ENCODE results near the gene C17orf50. TPM values are rescaled to one million over a fixed set of nuclear protein-coding genes. Genes with fewer than 3 reads are reported as not detected.

The C17orf50 gene
- polyA plus RNA-seq, 1 donor (not counting 4 experiments of a cell fraction or from before 2014, with no cell fraction given) = not detected

DNA sequence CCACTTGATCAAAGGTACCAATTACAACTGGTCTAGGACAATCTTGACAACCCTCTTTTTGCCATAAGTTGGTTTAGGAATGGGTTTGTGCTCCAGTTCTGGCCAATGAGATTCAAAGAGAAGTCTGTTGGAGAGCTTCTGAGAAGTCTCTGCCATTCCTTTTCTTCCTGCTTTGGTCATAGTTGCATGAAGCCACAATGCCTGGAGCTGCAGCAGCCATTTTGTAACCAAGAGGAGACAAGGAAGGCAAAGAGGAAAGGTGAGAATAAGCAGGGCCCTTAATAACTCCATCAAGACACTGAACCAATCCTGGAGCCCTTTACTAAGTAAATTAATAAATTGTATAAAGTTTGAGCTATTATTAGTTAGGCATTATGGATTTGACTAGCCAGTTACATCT is 3.4 kb upstream of the C17orf50 start:
- H3K4me2 ChIP-seq (ENCODE audit: control insufficient read depth, extremely low read depth, insufficient read depth, low read depth, low read length) = no peak overlapping the region
- H3K27ac ChIP-seq (ENCODE audit: control insufficient read depth, insufficient read depth, low read length) = no peak overlapping the region
- H3K36me3 ChIP-seq (ENCODE audit: control insufficient read depth in 2 of 2, extremely low read depth in 1 of 2, insufficient read depth in 2 of 2, low read length in 2 of 2) = no peaks in the 10 kb centered on the region
- H2AFZ ChIP-seq (ENCODE audit: control insufficient read depth, low read length) = no peak overlapping the region
- dilution Hi-C loops (cut with MboI; ENCODE audit: extremely low pct_ligation_motif_present, low sequenced_read_pairs) = no loop called here
- no peaks in the 10 kb centered on the region for H3K9me1 ChIP-seq (ENCODE audit: control insufficient read depth, extremely low read depth, insufficient read depth, low read length)
- H3K4me1 ChIP-seq (ENCODE audit: control insufficient read depth, extremely low read depth, insufficient read depth, low read length) = no peaks in the 10 kb centered on the region
- H3K4me3 ChIP-seq (ENCODE audit: control insufficient read depth in 2 of 3, extremely low read depth in 1 of 3, insufficient read depth in 2 of 3, low read depth in 1 of 3, low read length in 3 of 3) = no peak overlapping the region
- no peaks in the 10 kb centered on the region for H3K9me3 ChIP-seq (ENCODE audit: control insufficient read depth, low read depth, low read length)
- TF ChIP-seq, protein P1, sequence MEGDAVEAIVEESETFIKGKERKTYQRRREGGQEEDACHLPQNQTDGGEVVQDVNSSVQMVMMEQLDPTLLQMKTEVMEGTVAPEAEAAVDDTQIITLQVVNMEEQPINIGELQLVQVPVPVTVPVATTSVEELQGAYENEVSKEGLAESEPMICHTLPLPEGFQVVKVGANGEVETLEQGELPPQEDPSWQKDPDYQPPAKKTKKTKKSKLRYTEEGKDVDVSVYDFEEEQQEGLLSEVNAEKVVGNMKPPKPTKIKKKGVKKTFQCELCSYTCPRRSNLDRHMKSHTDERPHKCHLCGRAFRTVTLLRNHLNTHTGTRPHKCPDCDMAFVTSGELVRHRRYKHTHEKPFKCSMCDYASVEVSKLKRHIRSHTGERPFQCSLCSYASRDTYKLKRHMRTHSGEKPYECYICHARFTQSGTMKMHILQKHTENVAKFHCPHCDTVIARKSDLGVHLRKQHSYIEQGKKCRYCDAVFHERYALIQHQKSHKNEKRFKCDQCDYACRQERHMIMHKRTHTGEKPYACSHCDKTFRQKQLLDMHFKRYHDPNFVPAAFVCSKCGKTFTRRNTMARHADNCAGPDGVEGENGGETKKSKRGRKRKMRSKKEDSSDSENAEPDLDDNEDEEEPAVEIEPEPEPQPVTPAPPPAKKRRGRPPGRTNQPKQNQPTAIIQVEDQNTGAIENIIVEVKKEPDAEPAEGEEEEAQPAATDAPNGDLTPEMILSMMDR (optimal IDR thresholded peaks at IDR 0.05 in 1 of 3, IDR thresholded peaks at IDR 0.05 in 1 of 3, conservative IDR thresholded peaks at IDR 0.05 in 1 of 3; ENCODE audit: extremely low read depth in 1 of 3, insufficient read depth in 2 of 3, low read length in 3 of 3) = no peak
- TF ChIP-seq EZH2 (IDR thresholded peaks at IDR 0.05; ENCODE audit: low read length) = no peak
- DNase-seq (ENCODE audit: low read depth, low spot score) (no peak), FAIRE-seq (no peak)
- no peaks in the 10 kb centered on the region for H3K27me3 ChIP-seq (ENCODE audit: control insufficient read depth, extremely low read depth, insufficient read depth, low read length)
- H3K79me2 ChIP-seq (ENCODE audit: control insufficient read depth, insufficient read depth, low read length) = no peaks in the 10 kb centered on the region
- H4K20me1 ChIP-seq (ENCODE audit: control insufficient read depth, extremely low read depth, insufficient read depth, low read length) = no peaks in the 10 kb centered on the region
- H3K9ac ChIP-seq (ENCODE audit: control insufficient read depth, extremely low read depth, insufficient read depth, low read length) = no peak overlapping the region

DNA sequence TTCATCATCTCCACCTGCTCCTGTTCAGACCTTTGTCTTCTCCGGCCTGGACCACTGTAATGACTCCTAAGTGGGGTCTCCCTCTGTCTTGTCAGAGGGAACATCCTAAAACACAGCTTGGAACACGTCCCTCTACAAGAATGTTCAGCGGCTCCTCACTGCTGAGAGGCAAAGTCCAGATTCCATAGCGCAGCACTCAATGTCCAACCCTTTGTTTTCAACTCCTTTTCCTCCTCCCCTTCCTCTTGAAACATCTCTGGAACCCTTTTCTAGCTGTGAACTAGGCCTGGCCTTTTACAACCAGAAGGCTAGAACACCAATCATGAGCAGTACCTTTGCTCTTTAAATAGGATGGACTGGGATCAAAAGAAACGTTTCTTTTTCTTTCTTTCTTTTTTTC is 914 bp downstream of the C17orf50 start:
- Histone ChIP-seq H2AFZ (ENCODE audit: control insufficient read depth, low read length) (no peak overlapping the region), H4K20me1 (ENCODE audit: control insufficient read depth, extremely low read depth, insufficient read depth, low read length) (no peaks in the 10 kb centered on the region), H3K4me2 (ENCODE audit: control insufficient read depth, extremely low read depth, insufficient read depth, low read depth, low read length) (no peak overlapping the region), H3K9me3 (ENCODE audit: control insufficient read depth, low read depth, low read length) (no peaks in the 10 kb centered on the region), H3K9me1 (ENCODE audit: control insufficient read depth, extremely low read depth, insufficient read depth, low read length) (no peaks in the 10 kb centered on the region), H3K9ac (ENCODE audit: control insufficient read depth, extremely low read depth, insufficient read depth, low read length) (no peak overlapping the region), H3K79me2 (ENCODE audit: control insufficient read depth, insufficient read depth, low read length) (no peaks in the 10 kb centered on the region), H3K27me3 (ENCODE audit: control insufficient read depth, extremely low read depth, insufficient read depth, low read length) (no peaks in the 10 kb centered on the region), H3K27ac (ENCODE audit: control insufficient read depth, insufficient read depth, low read length) (no peak overlapping the region), H3K4me1 (ENCODE audit: control insufficient read depth, extremely low read depth, insufficient read depth, low read length) (peaks cover 6% of the 10 kb centered on the region), H3K36me3 (ENCODE audit: control insufficient read depth in 2 of 2, extremely low read depth in 1 of 2, insufficient read depth in 2 of 2, low read length in 2 of 2) (no peaks in the 10 kb centered on the region), H3K4me3 (ENCODE audit: control insufficient read depth in 2 of 3, extremely low read depth in 1 of 3, insufficient read depth in 2 of 3, low read depth in 1 of 3, low read length in 3 of 3) (no peak overlapping the region)
- dilution Hi-C loops (cut with MboI; ENCODE audit: extremely low pct_ligation_motif_present, low sequenced_read_pairs) = no loop called here
- FAIRE-seq (no peak), DNase-seq (ENCODE audit: low read depth, low spot score) (no peak)
- no peak for TF ChIP-seq EZH2 (IDR thresholded peaks at IDR 0.05; ENCODE audit: low read length)
- TF ChIP-seq, protein P1 (optimal IDR thresholded peaks at IDR 0.05 in 1 of 3, IDR thresholded peaks at IDR 0.05 in 1 of 3, conservative IDR thresholded peaks at IDR 0.05 in 1 of 3; ENCODE audit: extremely low read depth in 1 of 3, insufficient read depth in 2 of 3, low read length in 3 of 3) = no peak
